Vagina (tissue), 2 donors: ENCODE data around the gene CLCA4. TPM values are rescaled to one million over a fixed set of nuclear protein-coding genes. Genes with fewer than 3 reads are reported as not detected.

Source experiments
- DNase-seq, 2 donors: peaks; one replicate each; pipeline ENCODE4 v3.0.0-alpha.2; 2017; ENCODE audit errors: extremely low spot score in 2 of 2
- H3K27ac ChIP-seq: fragments of 200-600 bp; sonication (generic); one replicate; pipeline ENCODE4 v1.5.1; 2019
- H3K27me3 ChIP-seq: fragments of 200-600 bp; sonication (generic); one replicate; pipeline ENCODE4 v1.5.1; 2019
- H3K36me3 ChIP-seq, 2 donors: fragments of 200-600 bp; sonication (generic); one replicate each; pipeline ENCODE4 v1.5.1; 2017 to 2019
- H3K4me1 ChIP-seq: fragments of 200-600 bp; sonication (generic); one replicate; pipeline ENCODE4 v1.5.1; 2019
- H3K4me3 ChIP-seq, 2 donors: fragments of 200-600 bp; sonication (generic); 1 replicate in 1 of 2; 2 replicates in 1 of 2; pipeline ENCODE4 v1.5.1; 2016 to 2019
- H3K9me3 ChIP-seq: fragments of 200-600 bp; sonication (generic); one replicate; pipeline ENCODE4 v1.5.1; 2019
- POLR2A ChIP-seq, 2 donors: fragments of 450-650 bp; IDR thresholded peaks; one replicate each; pipeline ENCODE4 v1.6.1; 2017; ENCODE audit warnings: antibody characterized with exemption in 2 of 2, mild to moderate bottlenecking in 2 of 2, moderate library complexity in 2 of 2
- POLR2AphosphoS5 ChIP-seq, 2 donors: sonication (generic); formaldehyde crosslinking; IDR thresholded peaks; one replicate each; pipeline ENCODE4 v1.9.0; 2017; ENCODE audit warnings: antibody characterized with exemption in 2 of 2, mild to moderate bottlenecking in 2 of 2, low read depth in 1 of 2; ENCODE audit not compliant: insufficient read depth in 1 of 2
- intact Hi-C: fragments of 100-400 bp; cut with DNase I; formaldehyde crosslinking; loops from one replicate; pipeline ENCODE4 v1.15.1; 2023
- total RNA-seq: library from RNA; depleted of rRNA; stranded (reverse); fragments of >200 nt; gene quantifications from one replicate; pipeline ENCODE4 v1.2.3, GENCODE V29; 2016
- TF ChIP-seq, protein P1 (sequence below), 3 experiments: fragments of 450-650 bp in 2 of 3; fragments of 200-600 bp in 1 of 3; sonication (generic) in 1 of 3; IDR thresholded peaks; one replicate each; pipeline ENCODE4 v1.5.1; 2017 to 2019; ENCODE audit warnings: antibody characterized with exemption in 3 of 3, mild to moderate bottlenecking in 2 of 3, moderate library complexity in 2 of 3

Gene CLCA4
- total RNA-seq, 1 donor from 2014 or later: 44.0 TPM

DNA sequence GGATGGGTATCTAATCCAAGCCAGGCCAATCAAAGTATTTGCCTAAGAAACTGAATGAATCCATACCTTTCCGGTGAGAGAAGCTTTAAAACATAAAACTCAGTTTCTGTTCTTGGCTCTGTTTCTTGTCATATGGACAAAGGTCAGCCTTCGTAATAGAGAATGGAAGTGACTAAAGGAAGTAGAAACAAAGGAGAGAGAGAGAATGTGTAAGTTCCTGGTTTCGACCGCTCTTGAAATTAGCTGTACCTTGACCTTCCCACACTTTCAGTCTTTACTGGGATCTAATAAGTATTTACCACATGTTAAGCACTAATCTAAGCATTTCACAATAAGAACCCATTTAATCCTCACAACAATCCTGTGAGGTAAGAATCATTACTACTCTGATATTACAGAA lies 19.6 kb upstream of the CLCA4 start:
- no peaks in the 10 kb centered on the region for H3K36me3 ChIP-seq
- DNase-seq: no peak
- TF ChIP-seq POLR2AphosphoS5 (IDR thresholded peaks at IDR 0.05; ENCODE audit: insufficient read depth in 1 of 2, low read depth in 1 of 2) (no peak), POLR2A (IDR thresholded peaks at IDR 0.05) (no peak)
- TF ChIP-seq, protein P1, sequence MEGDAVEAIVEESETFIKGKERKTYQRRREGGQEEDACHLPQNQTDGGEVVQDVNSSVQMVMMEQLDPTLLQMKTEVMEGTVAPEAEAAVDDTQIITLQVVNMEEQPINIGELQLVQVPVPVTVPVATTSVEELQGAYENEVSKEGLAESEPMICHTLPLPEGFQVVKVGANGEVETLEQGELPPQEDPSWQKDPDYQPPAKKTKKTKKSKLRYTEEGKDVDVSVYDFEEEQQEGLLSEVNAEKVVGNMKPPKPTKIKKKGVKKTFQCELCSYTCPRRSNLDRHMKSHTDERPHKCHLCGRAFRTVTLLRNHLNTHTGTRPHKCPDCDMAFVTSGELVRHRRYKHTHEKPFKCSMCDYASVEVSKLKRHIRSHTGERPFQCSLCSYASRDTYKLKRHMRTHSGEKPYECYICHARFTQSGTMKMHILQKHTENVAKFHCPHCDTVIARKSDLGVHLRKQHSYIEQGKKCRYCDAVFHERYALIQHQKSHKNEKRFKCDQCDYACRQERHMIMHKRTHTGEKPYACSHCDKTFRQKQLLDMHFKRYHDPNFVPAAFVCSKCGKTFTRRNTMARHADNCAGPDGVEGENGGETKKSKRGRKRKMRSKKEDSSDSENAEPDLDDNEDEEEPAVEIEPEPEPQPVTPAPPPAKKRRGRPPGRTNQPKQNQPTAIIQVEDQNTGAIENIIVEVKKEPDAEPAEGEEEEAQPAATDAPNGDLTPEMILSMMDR (IDR thresholded peaks at IDR 0.05): no peak
- intact Hi-C loops: no loop called here
- no peak overlapping the region for H3K27ac ChIP-seq
- no peaks in the 10 kb centered on the region for H3K4me1 ChIP-seq
- H3K4me3 ChIP-seq: no peak overlapping the region
- no peaks in the 10 kb centered on the region for H3K27me3 ChIP-seq
- no peaks in the 10 kb centered on the region for H3K9me3 ChIP-seq

DNA sequence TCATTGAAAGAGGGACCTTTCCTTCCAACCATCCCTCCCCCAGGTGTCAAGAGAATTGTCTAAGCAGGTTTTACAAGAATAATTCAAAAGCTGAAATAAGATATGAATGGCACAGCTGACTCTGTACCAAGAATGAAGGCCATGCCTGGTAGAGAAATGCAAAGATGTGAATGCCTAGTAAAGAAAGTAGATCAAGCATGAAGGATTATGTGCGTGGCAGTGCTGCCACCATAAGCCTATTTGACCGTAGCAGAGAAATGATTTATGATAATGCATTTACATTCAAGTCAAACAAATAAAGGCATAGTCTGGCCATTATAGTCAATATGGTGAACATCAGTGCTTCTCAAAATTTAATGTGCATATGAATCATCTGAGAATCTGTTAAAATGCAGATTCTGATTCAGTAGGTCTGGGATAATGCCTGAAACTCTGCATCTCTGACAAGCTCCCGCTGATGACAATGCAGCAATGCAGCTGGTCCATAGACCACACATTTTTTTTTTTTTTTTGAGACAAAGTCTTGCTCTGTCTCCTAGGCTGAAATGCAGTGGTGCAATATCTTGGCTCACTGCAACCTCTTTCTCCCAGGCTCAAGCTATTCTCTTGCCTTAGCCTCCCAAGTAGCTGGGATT lies 16.6 kb upstream of the CLCA4 start:
- H3K4me1 ChIP-seq: no peaks in the 10 kb centered on the region
- H3K27ac ChIP-seq: no peak overlapping the region
- no peak for DNase-seq
- no peaks in the 10 kb centered on the region for H3K36me3 ChIP-seq
- intact Hi-C loops: no loop called here
- H3K27me3 ChIP-seq: no peaks in the 10 kb centered on the region
- no peak overlapping the region for H3K4me3 ChIP-seq
- no peaks in the 10 kb centered on the region for H3K9me3 ChIP-seq
- TF ChIP-seq POLR2A (IDR thresholded peaks at IDR 0.05) (no peak), POLR2AphosphoS5 (IDR thresholded peaks at IDR 0.05; ENCODE audit: insufficient read depth in 1 of 2, low read depth in 1 of 2) (no peak)
- TF ChIP-seq, protein P1 (IDR thresholded peaks at IDR 0.05): no peak

DNA sequence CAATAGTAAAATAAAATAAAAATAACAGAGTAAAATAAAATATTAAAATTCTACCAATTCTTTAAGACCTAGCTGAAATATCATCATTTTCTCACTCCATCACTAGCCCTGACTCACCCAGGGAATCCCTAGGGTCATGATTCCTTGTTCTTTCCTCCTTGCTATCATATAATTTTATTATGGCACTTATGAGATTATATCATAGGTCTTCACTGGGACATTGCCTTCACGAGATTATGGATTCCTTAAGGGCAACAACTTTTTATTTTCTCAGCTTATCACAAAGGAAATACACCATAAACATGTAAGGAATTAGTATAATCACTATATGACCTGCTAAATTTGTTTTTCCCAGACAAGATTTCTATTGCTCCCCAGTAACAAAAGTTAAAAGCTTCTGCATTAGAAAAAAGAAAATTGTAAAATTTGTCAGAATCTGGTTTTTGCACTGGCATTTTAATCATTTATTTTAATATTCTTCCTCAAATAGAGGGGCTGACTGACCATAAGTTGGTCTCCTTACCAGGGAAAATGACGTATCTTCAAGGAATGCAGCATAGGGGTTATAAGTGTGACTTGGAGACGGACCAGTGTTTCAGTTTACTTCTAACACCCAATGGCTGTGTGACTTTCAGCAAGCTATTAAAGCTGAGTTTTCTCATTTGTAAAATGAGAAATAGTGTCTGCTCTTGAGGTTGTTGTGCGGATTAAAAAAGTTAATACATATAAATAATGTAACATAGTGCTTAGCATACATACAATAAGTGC lies 8.8 kb upstream of the CLCA4 start:
- no peaks in the 10 kb centered on the region for H3K4me1 ChIP-seq
- no peaks in the 10 kb centered on the region for H3K36me3 ChIP-seq
- no peak overlapping the region for H3K27ac ChIP-seq
- H3K9me3 ChIP-seq: no peaks in the 10 kb centered on the region
- no peak overlapping the region for H3K4me3 ChIP-seq
- H3K27me3 ChIP-seq: no peaks in the 10 kb centered on the region
- TF ChIP-seq POLR2A (IDR thresholded peaks at IDR 0.05): no peak
- no peak for TF ChIP-seq POLR2AphosphoS5 (IDR thresholded peaks at IDR 0.05; ENCODE audit: insufficient read depth in 1 of 2, low read depth in 1 of 2)
- TF ChIP-seq, protein P1 (IDR thresholded peaks at IDR 0.05): no peak
- intact Hi-C loops: no loop called here
- DNase-seq: no peak

DNA sequence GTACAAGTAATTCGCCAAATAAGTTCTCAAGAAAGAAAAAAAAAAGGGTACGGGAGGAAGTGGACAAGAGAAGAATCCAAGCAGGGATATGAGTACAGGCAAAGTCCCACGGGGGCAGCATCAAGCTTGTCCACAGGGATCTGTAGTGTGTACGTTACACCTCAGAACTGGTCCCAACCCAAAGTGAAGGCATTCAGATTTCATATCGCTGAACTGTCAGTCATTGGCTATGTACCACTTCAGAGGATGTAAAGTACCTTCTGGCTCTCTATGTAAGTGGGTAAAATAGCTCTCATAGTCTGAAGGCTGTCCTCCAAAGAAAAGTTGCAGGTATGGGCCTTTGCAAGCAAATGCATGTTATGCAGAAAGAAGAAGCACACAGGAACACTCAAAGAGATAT lies 8.1 kb upstream of the CLCA4 start:
- Histone ChIP-seq H3K4me3 (no peak overlapping the region), H3K27ac (no peak overlapping the region), H3K9me3 (no peaks in the 10 kb centered on the region), H3K36me3 (no peaks in the 10 kb centered on the region), H3K27me3 (no peaks in the 10 kb centered on the region), H3K4me1 (no peaks in the 10 kb centered on the region)
- no peak for DNase-seq
- intact Hi-C loops: no loop called here
- TF ChIP-seq POLR2AphosphoS5 (IDR thresholded peaks at IDR 0.05; ENCODE audit: insufficient read depth in 1 of 2, low read depth in 1 of 2) (no peak), POLR2A (IDR thresholded peaks at IDR 0.05) (no peak)
- TF ChIP-seq, protein P1 (IDR thresholded peaks at IDR 0.05): no peak

DNA sequence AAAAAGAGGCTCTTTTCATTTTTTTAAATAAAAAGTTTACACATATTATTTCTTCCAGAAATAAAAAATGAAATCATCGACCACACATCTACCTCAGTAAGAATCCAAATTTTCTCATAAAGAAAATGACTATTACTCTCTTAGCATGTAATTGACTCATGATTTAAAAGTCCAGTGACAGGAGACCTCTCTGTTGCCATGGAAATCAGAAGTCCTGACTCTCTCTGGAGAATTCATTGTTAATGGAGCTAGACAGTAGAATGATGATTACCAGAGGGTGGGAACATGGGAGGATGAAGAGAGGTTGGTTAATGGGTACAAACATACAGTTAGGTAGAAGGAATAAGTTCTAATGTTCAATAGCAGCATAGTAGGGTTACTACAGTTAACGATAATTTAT lies 5.0 kb upstream of the CLCA4 start:
- H3K36me3 ChIP-seq: no peaks in the 10 kb centered on the region
- no peak overlapping the region for H3K4me3 ChIP-seq
- DNase-seq: no peak
- H3K27me3 ChIP-seq: no peaks in the 10 kb centered on the region
- H3K27ac ChIP-seq: no peak overlapping the region
- H3K4me1 ChIP-seq: no peaks in the 10 kb centered on the region
- TF ChIP-seq, protein P1 (IDR thresholded peaks at IDR 0.05): no peak
- TF ChIP-seq POLR2AphosphoS5 (IDR thresholded peaks at IDR 0.05; ENCODE audit: insufficient read depth in 1 of 2, low read depth in 1 of 2): no peak
- TF ChIP-seq POLR2A (IDR thresholded peaks at IDR 0.05): no peak
- H3K9me3 ChIP-seq: no peaks in the 10 kb centered on the region
- intact Hi-C loops: no loop called here
